Measurements from ENCODE around the gene PRKG2. TPM values are rescaled to one million over a fixed set of nuclear protein-coding genes. Genes with fewer than 3 reads are reported as not detected.

The PRKG2 gene
- total RNA-seq, 1 donor from 2014 or later = under 0.01 TPM

DNA sequence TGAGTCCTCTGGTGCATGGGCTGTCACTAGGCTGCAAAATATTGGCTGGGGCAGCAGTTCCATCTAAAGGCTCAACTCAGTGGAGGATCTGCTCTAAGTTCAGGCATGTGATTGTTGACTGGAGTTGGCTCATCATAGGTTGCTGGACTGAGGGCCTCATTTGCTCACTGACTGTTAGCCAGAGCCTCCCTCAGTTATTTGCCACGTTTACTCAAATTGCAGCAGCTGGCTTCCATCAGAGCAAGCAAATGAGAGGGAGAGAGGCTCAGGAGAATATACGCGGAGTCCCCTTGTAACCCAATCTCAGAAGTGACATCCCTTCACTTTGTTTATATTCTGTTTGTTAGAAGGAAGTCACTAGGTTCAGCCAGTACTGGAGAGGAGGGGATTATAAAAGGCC is 130.4 kb downstream of the PRKG2 start:
- Histone ChIP-seq H3K9ac (ENCODE audit: low read depth in 1 of 3, low read length in 3 of 3) (no peak overlapping the region), H3K4me1 (ENCODE audit: control insufficient read depth in 3 of 3, insufficient read depth in 3 of 3, low read length in 3 of 3) (no peaks in the 10 kb centered on the region), H3K27ac (ENCODE audit: low read depth, low read length) (no peak overlapping the region), H3K4me3 (ENCODE audit: low read length in 3 of 3) (no peak overlapping the region), H3K36me3 (ENCODE audit: control insufficient read depth in 3 of 3, insufficient read depth in 3 of 3, low read length in 3 of 3) (no peaks in the 10 kb centered on the region), H3K27me3 (ENCODE audit: control insufficient read depth in 3 of 3, insufficient read depth in 3 of 3, low read length in 3 of 3) (no peaks in the 10 kb centered on the region), H3K9me3 (ENCODE audit: control insufficient read depth in 3 of 3, low read length in 3 of 3) (no peaks in the 10 kb centered on the region)

- H3K4me3 ChIP-seq (ENCODE audit: low read length in 3 of 3) = no peak overlapping the region
- H3K9ac ChIP-seq (ENCODE audit: low read depth in 1 of 3, low read length in 3 of 3) = no peak overlapping the region
- H3K4me1 ChIP-seq (ENCODE audit: control insufficient read depth in 3 of 3, insufficient read depth in 3 of 3, low read length in 3 of 3) = no peaks in the 10 kb centered on the region
- no peaks in the 10 kb centered on the region for H3K36me3 ChIP-seq (ENCODE audit: control insufficient read depth in 3 of 3, insufficient read depth in 3 of 3, low read length in 3 of 3)
- no peaks in the 10 kb centered on the region for H3K27me3 ChIP-seq (ENCODE audit: control insufficient read depth in 3 of 3, insufficient read depth in 3 of 3, low read length in 3 of 3)
- no peaks in the 10 kb centered on the region for H3K9me3 ChIP-seq (ENCODE audit: control insufficient read depth in 3 of 3, low read length in 3 of 3)
- no peak overlapping the region for H3K27ac ChIP-seq (ENCODE audit: low read depth, low read length)
Measured at GRCh38 chr4:81084029-81084428, 131.0 kb downstream of the PRKG2 start.

- no peak overlapping the region for H3K27ac ChIP-seq (ENCODE audit: low read depth, low read length)
- no peaks in the 10 kb centered on the region for H3K36me3 ChIP-seq (ENCODE audit: control insufficient read depth in 3 of 3, insufficient read depth in 3 of 3, low read length in 3 of 3)
- no peak overlapping the region for H3K9ac ChIP-seq (ENCODE audit: low read depth in 1 of 3, low read length in 3 of 3)
- H3K9me3 ChIP-seq (ENCODE audit: control insufficient read depth in 3 of 3, low read length in 3 of 3) = no peaks in the 10 kb centered on the region
- no peak overlapping the region for H3K4me3 ChIP-seq (ENCODE audit: low read length in 3 of 3)
- H3K27me3 ChIP-seq (ENCODE audit: control insufficient read depth in 3 of 3, insufficient read depth in 3 of 3, low read length in 3 of 3) = no peaks in the 10 kb centered on the region
- no peaks in the 10 kb centered on the region for H3K4me1 ChIP-seq (ENCODE audit: control insufficient read depth in 3 of 3, insufficient read depth in 3 of 3, low read length in 3 of 3)
Measured at GRCh38 chr4:81081156-81081555, 133.9 kb downstream of the PRKG2 start.

- Histone ChIP-seq H3K4me3 (ENCODE audit: low read length in 3 of 3) (no peak overlapping the region), H3K27me3 (ENCODE audit: control insufficient read depth in 3 of 3, insufficient read depth in 3 of 3, low read length in 3 of 3) (no peaks in the 10 kb centered on the region), H3K9ac (ENCODE audit: low read depth in 1 of 3, low read length in 3 of 3) (no peak overlapping the region), H3K9me3 (ENCODE audit: control insufficient read depth in 3 of 3, low read length in 3 of 3) (no peaks in the 10 kb centered on the region), H3K27ac (ENCODE audit: low read depth, low read length) (no peak overlapping the region), H3K4me1 (ENCODE audit: control insufficient read depth in 3 of 3, insufficient read depth in 3 of 3, low read length in 3 of 3) (peaks cover 0 to 3% (median 0%) of the 10 kb centered on the region in 3 donors), H3K36me3 (ENCODE audit: control insufficient read depth in 3 of 3, insufficient read depth in 3 of 3, low read length in 3 of 3) (no peaks in the 10 kb centered on the region)
Measured at GRCh38 chr4:81071013-81071412, 144.0 kb downstream of the PRKG2 start.

DNA sequence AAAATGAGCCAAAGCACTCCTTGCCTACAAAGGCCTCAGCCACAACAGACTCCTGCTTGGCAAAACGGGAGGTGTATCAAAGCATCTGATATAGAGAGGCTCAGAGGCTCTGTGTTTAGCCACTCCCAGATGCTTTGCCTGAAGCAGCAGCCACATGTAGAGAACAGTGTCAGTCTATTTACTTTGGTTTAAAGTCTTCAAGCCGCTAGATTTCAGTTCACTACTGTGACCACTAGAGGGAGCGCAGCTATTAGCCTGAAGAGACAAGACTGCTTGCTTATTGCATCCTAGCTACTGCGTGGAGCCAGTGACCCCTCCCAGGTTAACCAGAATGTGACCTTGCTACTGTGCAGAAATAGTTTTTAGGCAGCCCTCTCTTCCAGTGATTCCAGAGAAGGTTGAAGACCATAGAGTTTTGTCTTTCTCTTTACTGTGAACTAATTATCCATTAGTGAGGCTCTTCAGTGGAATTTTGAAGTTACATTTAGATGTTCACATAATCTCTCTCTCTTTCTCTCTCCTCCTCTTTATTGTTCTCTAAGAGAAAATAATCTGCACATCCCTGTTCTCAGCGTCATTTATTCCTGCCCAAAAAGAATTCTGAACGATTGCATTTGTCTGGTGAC is 145.2 kb downstream of the PRKG2 start:
- Histone ChIP-seq H3K4me1 (ENCODE audit: control insufficient read depth in 3 of 3, insufficient read depth in 3 of 3, low read length in 3 of 3) (peaks cover 0 to 3% (median 0%) of the 10 kb centered on the region in 3 donors), H3K27ac (ENCODE audit: low read depth, low read length) (no peak overlapping the region), H3K36me3 (ENCODE audit: control insufficient read depth in 3 of 3, insufficient read depth in 3 of 3, low read length in 3 of 3) (no peaks in the 10 kb centered on the region), H3K9me3 (ENCODE audit: control insufficient read depth in 3 of 3, low read length in 3 of 3) (no peaks in the 10 kb centered on the region), H3K9ac (ENCODE audit: low read depth in 1 of 3, low read length in 3 of 3) (no peak overlapping the region), H3K27me3 (ENCODE audit: control insufficient read depth in 3 of 3, insufficient read depth in 3 of 3, low read length in 3 of 3) (no peaks in the 10 kb centered on the region), H3K4me3 (ENCODE audit: low read length in 3 of 3) (no peak overlapping the region)

- no peak overlapping the region for H3K9ac ChIP-seq (ENCODE audit: low read depth in 1 of 3, low read length in 3 of 3)
- no peaks in the 10 kb centered on the region for H3K36me3 ChIP-seq (ENCODE audit: control insufficient read depth in 3 of 3, insufficient read depth in 3 of 3, low read length in 3 of 3)
- H3K27ac ChIP-seq (ENCODE audit: low read depth, low read length) = no peak overlapping the region
- no peaks in the 10 kb centered on the region for H3K27me3 ChIP-seq (ENCODE audit: control insufficient read depth in 3 of 3, insufficient read depth in 3 of 3, low read length in 3 of 3)
- peaks cover 0 to 3% (median 0%) of the 10 kb centered on the region in 3 donors for H3K4me1 ChIP-seq (ENCODE audit: control insufficient read depth in 3 of 3, insufficient read depth in 3 of 3, low read length in 3 of 3)
- no peak overlapping the region for H3K4me3 ChIP-seq (ENCODE audit: low read length in 3 of 3)
- no peaks in the 10 kb centered on the region for H3K9me3 ChIP-seq (ENCODE audit: control insufficient read depth in 3 of 3, low read length in 3 of 3)
Measured at GRCh38 chr4:81065446-81065845, 149.6 kb downstream of the PRKG2 start.

GRCh38 chr4:81062001-81062400 is 153.0 kb downstream of the PRKG2 start:
- Histone ChIP-seq H3K36me3 (ENCODE audit: control insufficient read depth in 3 of 3, insufficient read depth in 3 of 3, low read length in 3 of 3) (no peaks in the 10 kb centered on the region), H3K27me3 (ENCODE audit: control insufficient read depth in 3 of 3, insufficient read depth in 3 of 3, low read length in 3 of 3) (no peaks in the 10 kb centered on the region), H3K4me3 (ENCODE audit: low read length in 3 of 3) (no peak overlapping the region), H3K4me1 (ENCODE audit: control insufficient read depth in 3 of 3, insufficient read depth in 3 of 3, low read length in 3 of 3) (no peaks in the 10 kb centered on the region), H3K9ac (ENCODE audit: low read depth in 1 of 3, low read length in 3 of 3) (no peak overlapping the region), H3K27ac (ENCODE audit: low read depth, low read length) (no peak overlapping the region), H3K9me3 (ENCODE audit: control insufficient read depth in 3 of 3, low read length in 3 of 3) (no peaks in the 10 kb centered on the region)

GRCh38 chr4:81061344-81061730 is 153.7 kb downstream of the PRKG2 start:
- Histone ChIP-seq H3K9me3 (ENCODE audit: control insufficient read depth in 3 of 3, low read length in 3 of 3) (no peaks in the 10 kb centered on the region), H3K36me3 (ENCODE audit: control insufficient read depth in 3 of 3, insufficient read depth in 3 of 3, low read length in 3 of 3) (no peaks in the 10 kb centered on the region), H3K27ac (ENCODE audit: low read depth, low read length) (no peak overlapping the region), H3K4me3 (ENCODE audit: low read length in 3 of 3) (no peak overlapping the region), H3K9ac (ENCODE audit: low read depth in 1 of 3, low read length in 3 of 3) (no peak overlapping the region), H3K4me1 (ENCODE audit: control insufficient read depth in 3 of 3, insufficient read depth in 3 of 3, low read length in 3 of 3) (no peaks in the 10 kb centered on the region), H3K27me3 (ENCODE audit: control insufficient read depth in 3 of 3, insufficient read depth in 3 of 3, low read length in 3 of 3) (no peaks in the 10 kb centered on the region)

DNA sequence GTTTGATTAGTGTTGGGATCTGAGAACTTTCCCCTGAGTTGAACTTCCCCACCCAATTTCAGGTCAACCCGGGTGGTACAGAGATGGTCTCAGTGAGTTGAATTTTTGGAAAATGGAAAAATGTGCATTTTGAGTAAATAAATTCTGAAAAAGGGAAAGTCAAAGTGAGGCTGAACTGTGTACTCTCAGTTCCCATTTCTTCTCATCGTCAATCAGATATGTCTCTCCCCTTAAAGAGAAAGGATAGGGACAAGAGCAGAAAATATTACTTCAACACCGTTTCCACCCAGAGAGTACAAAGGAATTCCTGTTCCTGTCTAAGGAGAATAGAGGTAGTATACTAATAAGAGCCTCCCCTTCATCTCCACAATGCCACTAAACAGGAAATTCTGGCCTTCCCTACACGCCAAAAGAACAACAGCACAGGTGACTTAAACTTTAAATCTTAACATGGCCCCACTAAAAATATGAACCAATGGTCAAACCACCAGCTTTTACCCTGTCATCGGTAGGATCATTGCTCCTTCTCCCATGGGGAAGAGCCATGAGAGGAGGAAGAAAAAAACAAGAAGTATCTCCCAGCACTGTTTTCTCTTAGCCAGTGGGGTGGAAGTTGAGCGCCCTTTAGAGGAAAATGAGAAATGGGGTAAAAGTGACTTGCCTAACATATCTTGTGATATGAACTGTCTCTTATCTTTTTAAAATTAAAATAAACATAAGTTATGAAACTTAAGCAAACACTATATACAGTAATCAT is 154.3 kb downstream of the PRKG2 start:
- no peaks in the 10 kb centered on the region for H3K36me3 ChIP-seq (ENCODE audit: control insufficient read depth in 3 of 3, insufficient read depth in 3 of 3, low read length in 3 of 3)
- no peak overlapping the region for H3K9ac ChIP-seq (ENCODE audit: low read depth in 1 of 3, low read length in 3 of 3)
- no peak overlapping the region for H3K4me3 ChIP-seq (ENCODE audit: low read length in 3 of 3)
- no peaks in the 10 kb centered on the region for H3K4me1 ChIP-seq (ENCODE audit: control insufficient read depth in 3 of 3, insufficient read depth in 3 of 3, low read length in 3 of 3)
- no peak overlapping the region for H3K27ac ChIP-seq (ENCODE audit: low read depth, low read length)
- H3K27me3 ChIP-seq (ENCODE audit: control insufficient read depth in 3 of 3, insufficient read depth in 3 of 3, low read length in 3 of 3) = no peaks in the 10 kb centered on the region
- no peaks in the 10 kb centered on the region for H3K9me3 ChIP-seq (ENCODE audit: control insufficient read depth in 3 of 3, low read length in 3 of 3)

DNA sequence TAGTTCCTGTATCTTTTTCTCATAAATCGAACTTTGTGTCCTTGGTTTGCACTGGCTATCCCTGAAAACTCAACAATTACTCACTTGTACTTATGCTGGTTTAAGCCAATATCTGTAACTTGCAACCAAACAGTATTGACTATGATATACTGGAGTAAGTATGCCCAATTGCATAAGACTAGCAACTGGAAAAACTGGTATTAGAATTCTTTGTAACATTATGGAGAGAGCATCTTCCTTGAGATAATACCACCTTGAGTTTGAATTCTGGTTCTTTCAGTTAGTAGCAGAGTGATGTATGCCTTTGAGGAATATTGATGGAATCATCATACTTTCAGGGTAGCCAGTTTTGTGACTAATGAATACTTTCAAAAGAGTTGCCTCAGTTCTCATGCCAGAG is 156.4 kb downstream of the PRKG2 start:
- Histone ChIP-seq H3K9ac (ENCODE audit: low read depth in 1 of 3, low read length in 3 of 3) (no peak overlapping the region), H3K27me3 (ENCODE audit: control insufficient read depth in 3 of 3, insufficient read depth in 3 of 3, low read length in 3 of 3) (no peaks in the 10 kb centered on the region), H3K36me3 (ENCODE audit: control insufficient read depth in 3 of 3, insufficient read depth in 3 of 3, low read length in 3 of 3) (no peaks in the 10 kb centered on the region), H3K9me3 (ENCODE audit: control insufficient read depth in 3 of 3, low read length in 3 of 3) (no peaks in the 10 kb centered on the region), H3K4me3 (ENCODE audit: low read length in 3 of 3) (no peak overlapping the region), H3K4me1 (ENCODE audit: control insufficient read depth in 3 of 3, insufficient read depth in 3 of 3, low read length in 3 of 3) (no peaks in the 10 kb centered on the region), H3K27ac (ENCODE audit: low read depth, low read length) (no peak overlapping the region)
